K562 (cell line): ENCODE results near the gene GALNT18.

Experiments used
- CBX5 ChIP-seq: IDR thresholded peaks from 2 replicates; pipeline ENCODE4 v1.6.1; 2014; ENCODE audit warnings: low read depth, borderline replicate concordance
- CEBPB ChIP-seq: fragments of 450-650 bp; IDR thresholded peaks from 2 replicates; pipeline ENCODE4 v1.6.1; 2016; ENCODE audit warnings: missing genetic modification characterization, missing compliant biosample characterization
- EGR1 ChIP-seq: fragments of 450-650 bp; conservative IDR thresholded peaks from 2 replicates; pipeline ENCODE4 v1.6.1; 2017; ENCODE audit warnings: mild to moderate bottlenecking
- EZH2 ChIP-seq: IDR thresholded peaks from 2 replicates; pipeline ENCODE4 v1.6.1; 2012; ENCODE audit warnings: low read depth, mild to moderate bottlenecking, inconsistent platforms, low read length, borderline replicate concordance
- HDAC2 ChIP-seq: fragments of 450-650 bp; IDR thresholded peaks from 2 replicates; pipeline ENCODE4 v1.6.1; 2016; ENCODE audit warnings: mild to moderate bottlenecking
- NR3C1 ChIP-seq: sonication (generic); formaldehyde crosslinking; IDR thresholded peaks from 2 replicates; pipeline ENCODE4 v1.8.1; 2022; ENCODE audit warnings: missing genetic modification reagents
- POLR2AphosphoS5 ChIP-seq: IDR thresholded peaks from 2 replicates; pipeline ENCODE4 v1.6.1; 2011; ENCODE audit warnings: mild to moderate bottlenecking, low read depth, low read length, moderate library complexity; ENCODE audit not compliant: control insufficient read depth, insufficient read depth
- TF ChIP-seq, protein P1 (sequence below), 3 experiments: IDR thresholded peaks in 2 of 3; conservative IDR thresholded peaks in 1 of 3; 2 replicates each; pipeline ENCODE4 v1.5.1; 2011 to 2012; ENCODE audit warnings: low read length in 3 of 3, mild to moderate bottlenecking in 3 of 3, control low read depth in 2 of 3, improper control_type of control experiment in 1 of 3, inconsistent platforms in 1 of 3, low read depth in 1 of 3, mixed read lengths in 1 of 3, moderate library complexity in 1 of 3; ENCODE audit not compliant: insufficient read depth in 2 of 3
- TF ChIP-seq, protein P2 (sequence below): sonication (generic); formaldehyde crosslinking; IDR thresholded peaks from 2 replicates; pipeline ENCODE4 v1.8.1; 2022; ENCODE audit warnings: missing genetic modification reagents

DNA sequence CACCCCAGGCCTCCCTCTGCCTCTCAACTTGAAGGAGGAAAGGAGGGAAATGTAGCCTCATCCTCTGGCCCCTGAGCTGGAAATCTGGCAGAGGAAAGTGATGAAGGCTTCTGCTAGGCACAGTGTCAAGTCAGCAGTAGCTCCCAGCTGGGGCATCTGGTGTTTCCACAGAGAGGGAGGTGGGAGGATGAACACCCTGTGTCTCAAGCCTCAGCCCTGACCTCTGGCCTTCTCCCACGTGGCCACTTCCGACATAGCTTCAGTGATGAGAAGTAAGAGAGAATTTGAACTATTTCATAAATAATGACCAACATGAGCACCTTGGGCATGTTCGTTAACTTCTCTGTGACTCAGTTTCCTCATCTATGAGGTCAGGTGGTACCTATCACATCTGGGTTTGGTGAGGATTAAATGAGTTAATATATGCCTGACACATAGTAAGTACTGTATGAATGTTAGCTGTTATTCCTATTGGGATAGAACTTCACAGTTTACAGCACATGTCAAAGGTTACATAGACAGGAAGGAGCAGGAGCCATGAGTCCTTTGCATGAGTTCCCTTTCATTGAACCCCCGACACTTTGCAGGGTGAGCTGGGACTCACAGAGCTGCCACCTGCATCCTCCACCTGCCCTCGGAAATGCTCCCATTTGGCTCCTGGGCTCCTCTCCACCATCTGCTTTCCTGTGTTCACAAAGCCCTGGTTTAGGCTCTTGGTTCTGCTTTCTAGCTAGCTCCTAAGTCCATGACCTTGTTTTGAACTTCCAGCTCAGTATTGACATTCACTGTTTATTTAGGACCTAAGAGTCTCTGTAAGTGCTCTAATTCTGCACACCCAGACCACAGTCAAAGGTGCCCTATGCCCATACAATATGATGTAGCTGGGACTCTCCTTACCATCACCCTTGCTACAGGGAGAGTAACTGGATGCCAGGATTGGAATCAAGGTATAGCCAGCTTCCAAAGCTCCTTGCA lies 330.5 kb downstream of the GALNT18 start:
- TF ChIP-seq NR3C1 (CRISPR knock-in tag), result no peak
- TF ChIP-seq CEBPB, result no peak
- TF ChIP-seq HDAC2, result no peak
- TF ChIP-seq, protein P1, sequence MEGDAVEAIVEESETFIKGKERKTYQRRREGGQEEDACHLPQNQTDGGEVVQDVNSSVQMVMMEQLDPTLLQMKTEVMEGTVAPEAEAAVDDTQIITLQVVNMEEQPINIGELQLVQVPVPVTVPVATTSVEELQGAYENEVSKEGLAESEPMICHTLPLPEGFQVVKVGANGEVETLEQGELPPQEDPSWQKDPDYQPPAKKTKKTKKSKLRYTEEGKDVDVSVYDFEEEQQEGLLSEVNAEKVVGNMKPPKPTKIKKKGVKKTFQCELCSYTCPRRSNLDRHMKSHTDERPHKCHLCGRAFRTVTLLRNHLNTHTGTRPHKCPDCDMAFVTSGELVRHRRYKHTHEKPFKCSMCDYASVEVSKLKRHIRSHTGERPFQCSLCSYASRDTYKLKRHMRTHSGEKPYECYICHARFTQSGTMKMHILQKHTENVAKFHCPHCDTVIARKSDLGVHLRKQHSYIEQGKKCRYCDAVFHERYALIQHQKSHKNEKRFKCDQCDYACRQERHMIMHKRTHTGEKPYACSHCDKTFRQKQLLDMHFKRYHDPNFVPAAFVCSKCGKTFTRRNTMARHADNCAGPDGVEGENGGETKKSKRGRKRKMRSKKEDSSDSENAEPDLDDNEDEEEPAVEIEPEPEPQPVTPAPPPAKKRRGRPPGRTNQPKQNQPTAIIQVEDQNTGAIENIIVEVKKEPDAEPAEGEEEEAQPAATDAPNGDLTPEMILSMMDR (IDR thresholded peaks at IDR 0.05 in 2 of 3, conservative IDR thresholded peaks at IDR 0.05 in 1 of 3; ENCODE audit: insufficient read depth in 2 of 3, low read depth in 1 of 3, low read length in 3 of 3), result no peak
- no peak for TF ChIP-seq EGR1
- no peak for TF ChIP-seq EZH2
- no peak for TF ChIP-seq CBX5
- TF ChIP-seq POLR2AphosphoS5, result no peak
- TF ChIP-seq, protein P2, sequence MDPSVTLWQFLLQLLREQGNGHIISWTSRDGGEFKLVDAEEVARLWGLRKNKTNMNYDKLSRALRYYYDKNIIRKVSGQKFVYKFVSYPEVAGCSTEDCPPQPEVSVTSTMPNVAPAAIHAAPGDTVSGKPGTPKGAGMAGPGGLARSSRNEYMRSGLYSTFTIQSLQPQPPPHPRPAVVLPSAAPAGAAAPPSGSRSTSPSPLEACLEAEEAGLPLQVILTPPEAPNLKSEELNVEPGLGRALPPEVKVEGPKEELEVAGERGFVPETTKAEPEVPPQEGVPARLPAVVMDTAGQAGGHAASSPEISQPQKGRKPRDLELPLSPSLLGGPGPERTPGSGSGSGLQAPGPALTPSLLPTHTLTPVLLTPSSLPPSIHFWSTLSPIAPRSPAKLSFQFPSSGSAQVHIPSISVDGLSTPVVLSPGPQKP (CRISPR knock-in tag), result no peak
